Activated CD4-positive, alpha-beta T cell treated with anti-CD3 and anti-CD28 coated beads, Interleukin-2, amount 50 U/mL, for 24 hours (primary cell): Measurements from ENCODE around the gene SPOCK1.

ENCODE experiments used
- DNase-seq, 2 donors: peaks; one replicate each; pipeline ENCODE4 v3.0.0-alpha.2; 2020; ENCODE audit warnings: low read depth in 1 of 2, low spot score in 1 of 2

SPOCK1 gene

DNA sequence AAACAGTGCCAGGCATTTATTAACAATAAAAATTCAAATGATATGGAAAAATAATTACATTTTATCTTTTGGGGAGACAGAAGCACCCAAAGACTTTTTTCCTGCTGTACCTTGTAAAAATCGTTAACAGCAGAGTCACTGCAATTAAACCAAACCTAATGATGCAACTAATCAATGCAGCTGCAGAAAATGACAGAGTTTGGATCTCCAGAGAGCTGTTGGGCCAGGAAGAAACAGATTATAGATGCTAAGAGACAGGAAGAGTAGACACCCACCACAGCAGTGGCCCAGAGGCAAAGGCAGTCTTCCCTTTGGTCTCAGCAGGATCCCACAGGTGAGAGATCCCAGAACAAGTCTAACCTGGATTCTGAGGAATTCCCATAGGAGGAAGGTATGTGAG, 53.0 kb downstream of the SPOCK1 start:
- no peak for DNase-seq

GRCh38 chr5:137442660-137443059, 56.5 kb downstream of the SPOCK1 start:
- DNase-seq, result no peak

- no peak for DNase-seq
Observed at GRCh38 chr5:137441476-137441875, 57.6 kb downstream of the SPOCK1 start.

DNA sequence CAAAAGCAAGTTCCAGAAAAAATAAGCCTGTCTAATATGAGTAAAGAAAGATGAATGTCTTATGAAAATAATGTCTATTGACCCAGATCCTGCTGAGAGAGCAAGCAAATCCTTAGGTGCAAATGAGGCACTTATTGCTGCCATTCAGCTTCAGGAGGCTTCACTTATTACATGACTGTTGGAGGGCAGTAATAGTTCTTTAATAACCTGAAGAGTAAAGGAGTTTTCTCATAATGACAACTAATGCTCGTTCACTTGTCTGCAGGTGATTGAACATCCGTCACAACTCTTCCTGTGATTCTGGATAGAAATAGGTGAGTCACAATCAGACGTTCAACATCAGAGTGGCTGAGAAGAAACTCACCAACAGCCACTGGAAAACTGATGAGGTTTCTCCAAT, 58.3 kb downstream of the SPOCK1 start:
- DNase-seq, result no peak

GRCh38 chr5:137439645-137440044, 59.5 kb downstream of the SPOCK1 start:
- no peak for DNase-seq

GRCh38 chr5:137438932-137439331, 60.2 kb downstream of the SPOCK1 start:
- no peak for DNase-seq

GRCh38 chr5:137437774-137438173, 61.4 kb downstream of the SPOCK1 start:
- no peak for DNase-seq

- no peak for DNase-seq
Observed at GRCh38 chr5:137433539-137433938, 65.6 kb downstream of the SPOCK1 start.

GRCh38 chr5:137432376-137432775, 66.8 kb downstream of the SPOCK1 start:
- no peak for DNase-seq

GRCh38 chr5:137431051-137431450, 68.1 kb downstream of the SPOCK1 start:
- no peak for DNase-seq

- no peak for DNase-seq
Observed at GRCh38 chr5:137415231-137415681, 83.9 kb downstream of the SPOCK1 start.

DNA sequence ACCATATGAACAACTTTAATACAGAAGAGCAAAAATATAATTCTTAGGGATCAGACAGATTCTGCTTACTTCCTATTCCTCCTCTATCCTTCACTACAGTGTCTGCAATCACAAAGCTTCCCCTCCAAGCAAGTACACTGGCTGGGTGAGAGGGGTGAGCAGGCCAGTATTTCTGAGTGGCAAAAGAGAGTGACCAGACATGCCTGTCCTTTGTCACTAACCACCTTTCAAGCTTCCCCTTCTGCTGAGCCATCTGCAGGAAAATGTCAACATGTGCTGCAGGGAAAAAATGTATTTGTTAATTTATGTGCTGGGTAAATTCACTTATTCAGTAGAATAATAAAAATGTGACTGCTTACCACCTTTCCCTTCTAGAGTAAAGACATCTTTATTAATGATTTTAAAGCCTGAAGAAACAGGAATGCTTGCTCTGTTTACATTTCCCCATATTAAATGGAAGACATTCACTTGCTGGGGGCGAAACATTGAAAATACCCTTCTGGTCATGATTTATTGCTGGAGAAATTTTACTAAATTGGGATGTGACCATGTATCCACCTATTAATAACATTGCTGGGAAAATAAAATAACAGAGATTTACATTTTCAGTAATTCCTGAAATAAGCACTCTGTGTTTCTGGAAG, 84.9 kb downstream of the SPOCK1 start:
- DNase-seq, result no peak

DNA sequence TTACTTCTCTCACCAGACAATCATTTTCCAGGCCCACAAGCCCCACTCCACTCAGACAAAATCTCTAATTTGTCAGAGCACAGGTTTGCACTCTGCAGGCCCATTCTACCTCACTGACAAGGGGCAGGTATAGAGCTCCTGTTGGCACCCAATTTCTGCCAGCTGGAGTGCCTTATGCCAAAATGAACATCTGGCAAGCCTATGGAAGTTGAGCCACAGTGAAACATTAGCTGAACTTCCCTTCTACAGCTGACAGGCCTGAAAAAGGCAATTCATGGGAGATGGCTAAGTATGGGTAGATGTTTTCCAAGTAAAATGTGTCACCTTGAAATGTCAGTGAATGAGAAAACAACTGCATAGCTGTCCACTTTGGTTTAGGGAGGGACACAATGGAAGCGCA, 87.0 kb downstream of the SPOCK1 start:
- DNase-seq, result no peak

DNA sequence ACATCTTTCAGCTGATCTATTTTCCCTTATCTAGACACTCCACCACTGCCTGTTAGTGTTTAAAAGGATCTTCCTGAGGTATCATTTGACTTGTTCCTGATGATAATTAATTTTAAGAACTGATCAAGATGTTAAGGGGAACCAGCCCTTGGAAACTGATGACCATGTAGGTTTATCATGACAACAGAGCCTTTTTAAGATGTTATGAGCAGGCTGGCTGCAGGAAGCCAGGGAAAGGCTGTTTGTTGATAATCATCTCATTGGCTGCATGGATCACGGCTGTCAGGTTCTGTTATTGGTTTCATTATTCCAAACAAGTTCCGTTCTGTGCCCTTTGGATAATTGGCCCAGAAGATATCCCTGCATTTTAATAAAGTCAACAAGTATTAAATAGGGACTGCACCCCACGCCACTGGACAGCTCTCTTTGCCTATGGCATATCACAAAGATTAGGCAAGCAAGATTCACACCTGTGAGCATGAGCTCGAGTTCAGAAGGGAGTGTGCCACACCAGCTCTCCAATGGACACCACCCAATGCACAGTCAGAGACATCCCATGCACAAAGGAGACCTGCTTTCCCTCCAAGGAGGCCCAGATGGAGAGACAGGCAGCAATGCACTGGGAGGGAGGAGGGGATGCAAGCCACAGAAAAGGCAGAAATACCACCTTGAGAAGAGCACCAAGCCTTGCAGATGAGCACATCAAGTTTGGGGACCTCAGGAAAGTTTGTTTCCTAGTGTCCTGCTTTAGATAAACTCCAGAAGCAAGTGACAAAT, 88.7 kb downstream of the SPOCK1 start:
- no peak for DNase-seq

DNA sequence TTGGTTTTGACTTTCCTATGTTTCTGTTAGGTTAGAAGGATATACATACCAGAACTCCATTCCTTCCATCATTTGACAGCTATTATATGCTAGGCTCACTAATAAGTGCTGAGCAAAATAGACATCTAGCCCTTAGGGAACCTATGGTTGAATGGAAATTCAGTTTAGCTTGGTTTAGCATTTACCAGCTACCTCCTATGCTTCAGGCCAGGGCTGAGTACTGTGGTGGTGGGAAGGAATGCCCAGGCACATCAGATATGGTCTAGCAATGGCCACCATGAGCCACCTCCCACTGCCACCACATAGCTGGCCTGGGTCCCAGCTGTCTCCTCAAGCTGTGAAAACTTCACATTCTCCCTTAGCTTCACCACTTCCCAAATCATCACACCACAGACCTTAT, 89.4 kb downstream of the SPOCK1 start:
- DNase-seq, result no peak

DNA sequence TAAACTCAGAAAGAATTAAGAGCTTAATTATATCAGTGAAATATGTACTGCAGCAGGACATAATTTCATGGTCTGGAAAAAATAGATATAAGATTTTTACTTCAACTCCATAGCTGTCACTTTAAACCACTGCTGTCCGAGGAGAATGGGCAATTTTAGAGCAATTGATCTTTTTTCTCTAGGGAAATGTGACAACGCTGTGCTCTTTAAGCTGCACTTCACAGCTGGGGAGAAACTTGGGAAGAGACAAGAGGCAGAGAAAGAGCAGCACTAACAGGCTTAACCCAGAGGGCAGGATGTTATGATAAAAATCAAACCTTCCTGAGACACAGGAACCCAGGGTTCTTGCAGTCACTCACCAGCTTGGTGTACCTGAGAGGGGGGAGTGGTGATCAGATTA, 92.0 kb downstream of the SPOCK1 start:
- DNase-seq, result no peak

DNA sequence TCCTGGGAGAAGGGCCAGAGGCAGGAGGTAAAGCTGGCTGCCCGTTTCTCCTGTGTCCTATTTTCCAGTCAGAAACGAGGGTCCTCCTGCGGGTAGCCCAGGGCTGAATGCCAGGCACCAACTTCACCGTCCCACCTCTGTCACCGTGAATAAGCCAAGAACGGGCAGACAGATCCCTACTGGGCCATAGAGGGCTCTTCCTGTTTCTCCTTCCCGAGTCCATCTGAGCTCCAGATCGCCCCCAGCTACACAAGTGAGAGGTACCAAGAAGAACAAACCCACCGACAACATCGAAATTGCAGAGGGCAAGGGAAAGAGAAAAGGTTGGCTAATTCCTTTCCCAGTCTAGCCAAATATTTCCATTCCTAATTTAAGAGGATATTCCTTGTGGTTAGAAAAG, 93.7 kb downstream of the SPOCK1 start:
- DNase-seq, result no peak

DNA sequence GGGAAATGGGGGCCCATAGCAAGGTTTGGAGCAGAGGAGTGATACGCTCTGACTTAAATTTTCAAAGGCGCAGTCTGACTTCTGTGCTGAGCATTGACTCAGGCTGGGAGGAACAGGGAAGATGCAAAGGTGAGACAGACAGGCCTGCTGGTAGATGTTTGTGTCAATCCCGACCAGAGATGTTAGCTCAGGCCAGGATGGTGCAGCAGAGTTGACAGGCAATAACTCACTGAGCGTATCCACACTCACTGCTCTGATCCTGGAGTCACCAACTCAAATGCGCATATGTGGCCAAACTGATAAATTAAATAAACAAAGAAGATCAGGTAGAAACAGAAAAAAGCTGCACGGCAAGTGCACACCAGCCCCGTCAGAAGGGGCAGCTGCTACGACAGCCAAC, 95.3 kb downstream of the SPOCK1 start:
- no peak for DNase-seq

- no peak for DNase-seq
Observed at GRCh38 chr5:137402436-137403187, 96.5 kb downstream of the SPOCK1 start.

DNA sequence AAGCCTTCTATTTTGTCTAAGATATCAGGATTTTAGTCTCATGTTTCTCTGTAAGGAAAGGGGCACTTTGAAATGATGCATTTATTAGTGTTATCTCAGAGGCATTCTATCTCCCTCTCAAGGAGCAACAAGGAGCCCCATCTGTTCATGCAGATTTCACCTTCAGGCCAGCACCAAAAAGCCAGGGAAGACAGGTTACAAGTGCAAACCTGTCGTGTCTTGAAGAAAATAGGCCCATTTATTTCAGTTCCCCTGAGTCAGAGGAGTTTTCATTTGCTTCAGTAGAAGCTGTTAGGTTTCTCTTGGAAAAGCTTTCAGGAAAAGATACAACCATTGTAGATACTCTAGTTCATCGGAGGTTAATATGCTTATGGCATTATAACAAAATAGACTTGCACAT, 97.2 kb downstream of the SPOCK1 start:
- DNase-seq, result no peak

- DNase-seq, result no peak
Observed at GRCh38 chr5:137400571-137400970, 98.6 kb downstream of the SPOCK1 start.

GRCh38 chr5:137399911-137400310, 99.2 kb downstream of the SPOCK1 start:
- DNase-seq, result no peak
